MCF 10A (cell line): ENCODE measurements around the gene BICDL2. TPM values are rescaled to one million over a fixed set of nuclear protein-coding genes. Genes with fewer than 3 reads are reported as not detected.

ENCODE experiments used
- BruUV-seq: library from RNA; stranded (reverse); fragments of 400-500 nt; replicated peaks from 2 replicates; lab custom pipeline; 2021; lab: Mats Ljungman, UMichigan
- CTCF ChIA-PET: fragments of 300-600 bp; sonication (Branson Sonifier 250); formaldehyde crosslinking; extraction: SDS; loops from one replicate; lab custom pipeline; 2021; ENCODE audit warnings: antibody characterized with exemption, inconsistent platforms; lab: Yijun Ruan, JAX
- POLR2A ChIA-PET: fragments of 300-600, 350-650 bp; sonication (Branson Sonifier 250); formaldehyde crosslinking; extraction: SDS; loops from one replicate; lab custom pipeline; 2020; ENCODE audit warnings: antibody characterized with exemption, inconsistent platforms; lab: Yijun Ruan, JAX
- DNase-seq: peaks from one replicate; pipeline ENCODE4 v3.0.0-alpha.2; 2018; ENCODE audit not compliant: unreplicated experiment
- H3K27ac Mint-ChIP-seq: one replicate; pipeline ENCODE4 v1.8.0; 2022; ENCODE audit warnings: mild to moderate bottlenecking, low read depth, mixed read lengths; ENCODE audit not compliant: unreplicated experiment
- H3K27me3 Mint-ChIP-seq: one replicate; pipeline ENCODE4 v1.8.0; 2022; ENCODE audit warnings: mixed read lengths; ENCODE audit not compliant: insufficient read depth, unreplicated experiment
- H3K36me3 Mint-ChIP-seq: one replicate; pipeline ENCODE4 v1.8.0; 2022; ENCODE audit warnings: mild to moderate bottlenecking, moderate library complexity, mixed read lengths; ENCODE audit not compliant: insufficient read depth, unreplicated experiment
- H3K4me1 Mint-ChIP-seq: one replicate; pipeline ENCODE4 v1.8.0; 2022; ENCODE audit warnings: mixed read lengths; ENCODE audit not compliant: insufficient read depth, unreplicated experiment
- H3K4me3 Mint-ChIP-seq: one replicate; pipeline ENCODE4 v1.8.0; 2022; ENCODE audit warnings: mild to moderate bottlenecking, moderate library complexity, mixed read lengths; ENCODE audit not compliant: unreplicated experiment
- H3K9me3 Mint-ChIP-seq: one replicate; pipeline ENCODE4 v1.8.0; 2022; ENCODE audit warnings: mixed read lengths; ENCODE audit not compliant: unreplicated experiment
- CTCF ChIP-seq: fragments of 200-600 bp; IDR thresholded peaks from one replicate; pipeline ENCODE4 v1.8.0; 2022; ENCODE audit warnings: antibody characterized with exemption, mild to moderate bottlenecking; ENCODE audit not compliant: unreplicated experiment
- intact Hi-C: fragments of 100-400 bp; cut with micrococcal nuclease; formaldehyde crosslinking; loops from 2 replicates; pipeline ENCODE4 v1.14.1; 2022
- total RNA-seq: library from RNA; stranded (reverse); gene quantifications from 2 replicates; pipeline ENCODE4 v1.2.3, GENCODE V29; 2022

Gene BICDL2
- total RNA-seq, 1 experiment from 2014 or later: 0.23 TPM

GRCh38 chr16:3027489-3027795 is 9.3 kb downstream of the BICDL2 start:
- POLR2A ChIA-PET: interaction anchor here (0.9 to 1.5 kb wide), 3 partner anchors 7 to 107 kb away, joined by 8 to 11 read pairs (median 8); partner anchors contain the start of genes TNFRSF12A and ZNF213
- no TSS peak for BruUV-seq
- no peak for TF ChIP-seq CTCF
- intact Hi-C loops: no loop called here
- Mint-ChIP-seq H3K4me1 (peaks cover 13% of the 10 kb centered on the region), H3K4me3 (no peak overlapping the region), H3K27ac (no peak overlapping the region), H3K27me3 (peaks cover 4% of the 10 kb centered on the region), H3K36me3 (peaks cover 47% of the 10 kb centered on the region), H3K9me3 (no peaks in the 10 kb centered on the region)
- CTCF ChIA-PET: interaction anchor here (0.5 to 8.3 kb wide), 20 partner anchors 9 to 650 kb away, joined by 3 to 121 read pairs (median 5); partner anchors contain the start of genes BICDL2, CLDN9, PKMYT1 and ZNF213
- no peak for DNase-seq

- H3K27me3 Mint-ChIP-seq: no peaks in the 10 kb centered on the region
- H3K9me3 Mint-ChIP-seq: no peaks in the 10 kb centered on the region
- intact Hi-C loops: no loop called here
- BruUV-seq: no TSS peak
- no peak overlapping the region for H3K27ac Mint-ChIP-seq
- TF ChIP-seq CTCF: no peak
- no peak for DNase-seq
- peaks cover 19% of the 10 kb centered on the region for H3K4me1 Mint-ChIP-seq
- ChIA-PET CTCF (interaction anchor here (0.5 to 8.3 kb wide), 13 partner anchors 13 to 253 kb away, joined by 3 to 121 read pairs (median 7); partner anchors contain the start of genes CLDN9, PKMYT1 and ZNF213), POLR2A (interaction anchor here (1.5 kb wide), 1 partner anchor 108 kb away, joined by 11 read pairs; the partner anchor contains the start of gene ZNF213)
- H3K36me3 Mint-ChIP-seq: peaks cover 48% of the 10 kb centered on the region
- no peak overlapping the region for H3K4me3 Mint-ChIP-seq
Observed at GRCh38 chr16:3026609-3027488, 9.9 kb downstream of the BICDL2 start.

GRCh38 chr16:3026003-3026378 is 10.8 kb downstream of the BICDL2 start:
- Mint-ChIP-seq H3K4me3 (no peak overlapping the region), H3K4me1 (peaks cover 23% of the 10 kb centered on the region), H3K27me3 (no peaks in the 10 kb centered on the region), H3K36me3 (peaks cover 55% of the 10 kb centered on the region), H3K27ac (no peak overlapping the region), H3K9me3 (no peaks in the 10 kb centered on the region)
- BruUV-seq: no TSS peak
- ChIA-PET POLR2A (no interaction called here), CTCF (interaction anchor here (0.5 to 8.3 kb wide), 3 partner anchors 22 to 106 kb away, joined by 3 to 121 read pairs (median 8); no protein-coding TSS in a partner anchor)
- intact Hi-C loops: no loop called here
- DNase-seq: no peak
- TF ChIP-seq CTCF: no peak
